CD4-positive, alpha-beta T cell treated with Interleukin-21 for 1 hour (primary cell): ENCODE data around the gene CCDC66.
A peak's percentile ranks its signal among the peaks of the same experiment; 100 is the strongest.
"Not testable (repeated sequence)": the region's sequence is repeated elsewhere in the genome, so short reads cannot be mapped to it uniquely, and the experiment has no call there.

ENCODE experiments used
- DNase-seq: peaks from one replicate; pipeline ENCODE4 v3.0.0-alpha.2; 2020

Gene CCDC66

GRCh38 chr3:56556908-56557830 lies at the start of gene CCDC66:
Gene CCDC66, plus strand, starts transcription at chr3:56557175. Its CDS starts 68 bp downstream, at chr3:56557243.
- peak; percentile 96 for DNase-seq

DNA sequence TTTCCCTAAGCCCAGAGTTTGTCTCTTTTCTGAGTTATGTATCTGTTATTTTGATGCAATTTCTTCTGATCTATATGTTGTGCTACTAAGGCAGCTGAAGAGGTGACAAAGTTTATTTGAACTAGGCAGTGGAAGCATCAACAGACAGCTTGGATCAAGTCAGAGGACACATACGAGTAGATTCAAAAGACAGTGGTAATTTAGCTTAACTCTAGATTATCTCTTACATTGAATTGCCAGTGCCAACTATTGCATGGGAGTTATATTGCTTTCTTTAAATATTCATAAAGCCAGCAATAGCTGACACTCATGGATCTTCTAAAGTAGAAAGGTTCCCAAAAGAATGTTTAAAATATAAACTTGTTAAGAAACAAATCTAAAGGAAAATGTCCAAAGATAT lies 37.3 kb upstream of the CCDC66 start:
- no peak for DNase-seq

- DNase-seq = no peak
Observed at GRCh38 chr3:56522374-56522773, 34.6 kb upstream of the CCDC66 start.

DNA sequence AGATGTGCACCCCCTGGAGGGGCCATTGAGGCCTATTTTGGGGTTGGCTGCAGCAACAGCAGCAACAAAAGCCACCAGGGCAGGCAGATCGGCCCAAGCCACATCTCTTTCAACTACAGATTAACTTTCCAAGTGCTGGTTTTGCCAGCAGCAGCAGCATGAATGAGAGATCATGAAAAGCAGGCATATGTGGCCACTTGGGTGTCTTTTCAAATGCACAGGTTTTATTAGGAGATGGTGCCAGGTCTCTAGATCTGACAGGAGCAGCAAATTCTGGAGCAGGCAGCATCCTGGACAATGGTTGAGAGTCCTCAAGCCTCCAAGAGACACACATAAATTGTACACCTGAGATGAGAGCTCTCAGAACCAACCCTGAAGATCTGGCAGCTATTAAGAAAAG lies 31.7 kb upstream of the CCDC66 start:
- no peak for DNase-seq

- DNase-seq = no peak
Observed at GRCh38 chr3:56536735-56537134, 20.2 kb upstream of the CCDC66 start.

DNA sequence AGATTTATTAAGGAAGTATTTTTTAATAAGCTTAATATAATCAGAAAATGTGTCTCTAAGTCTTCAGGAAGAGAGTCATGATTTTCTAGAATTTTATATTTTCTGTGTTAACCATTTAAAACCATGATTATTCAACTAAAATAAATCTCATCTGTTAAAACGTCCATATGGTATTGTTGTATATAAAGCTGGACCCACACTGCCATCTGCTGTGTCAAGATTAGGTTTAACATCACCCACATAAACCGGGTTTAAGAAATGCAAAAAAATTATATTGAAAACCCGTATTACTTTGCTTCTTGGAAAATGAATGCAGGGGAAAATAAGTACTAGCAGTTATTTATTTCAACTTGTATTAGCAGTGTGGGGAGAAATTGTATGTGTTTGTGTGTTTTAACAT lies 9.5 kb upstream of the CCDC66 start:
- no peak for DNase-seq

DNA sequence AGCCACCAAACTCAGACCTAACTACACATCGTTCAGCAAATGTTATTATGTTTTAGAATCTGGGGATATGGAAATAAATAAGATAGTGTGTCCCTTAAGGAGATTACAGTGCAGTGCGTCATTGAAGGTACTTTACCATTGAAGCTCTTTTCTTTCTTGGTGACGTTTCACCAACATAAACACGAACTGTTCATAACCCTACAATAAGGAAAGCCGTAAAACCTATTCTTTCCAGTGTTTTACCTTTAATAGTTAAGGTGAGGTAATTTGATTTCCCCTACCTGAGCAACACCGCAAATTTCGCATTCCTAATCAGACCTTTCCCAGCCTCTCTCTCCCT lies 826 bp downstream of the CCDC66 start:
- DNase-seq = no peak

GRCh38 chr3:56573501-56573900 lies 16.5 kb downstream of the CCDC66 start:
- no peak for DNase-seq

- DNase-seq = not testable (repeated sequence)
Observed at GRCh38 chr3:56581941-56582340, 25.0 kb downstream of the CCDC66 start.

GRCh38 chr3:56584275-56584674 lies 27.3 kb downstream of the CCDC66 start:
- DNase-seq = not testable (repeated sequence)

DNA sequence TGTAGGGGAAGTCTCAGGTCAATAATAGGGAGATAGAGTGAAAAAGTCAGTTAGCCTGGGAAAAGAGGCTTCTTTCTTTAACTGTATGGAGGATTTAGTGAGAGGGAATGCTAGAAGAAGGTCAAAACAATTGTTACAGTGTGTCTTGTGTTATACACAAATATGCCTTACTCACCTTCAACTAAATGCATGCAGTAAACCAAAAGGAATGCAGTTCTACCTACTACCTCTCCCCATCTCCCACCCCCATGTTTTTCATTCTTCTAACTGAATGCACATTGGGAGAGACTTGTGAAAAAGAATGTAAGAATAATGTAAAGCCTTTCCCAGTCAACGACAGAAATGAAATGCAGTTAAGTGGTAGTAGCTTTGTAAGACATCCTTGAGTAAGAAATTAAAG lies 33.8 kb downstream of the CCDC66 start:
- no peak for DNase-seq

DNA sequence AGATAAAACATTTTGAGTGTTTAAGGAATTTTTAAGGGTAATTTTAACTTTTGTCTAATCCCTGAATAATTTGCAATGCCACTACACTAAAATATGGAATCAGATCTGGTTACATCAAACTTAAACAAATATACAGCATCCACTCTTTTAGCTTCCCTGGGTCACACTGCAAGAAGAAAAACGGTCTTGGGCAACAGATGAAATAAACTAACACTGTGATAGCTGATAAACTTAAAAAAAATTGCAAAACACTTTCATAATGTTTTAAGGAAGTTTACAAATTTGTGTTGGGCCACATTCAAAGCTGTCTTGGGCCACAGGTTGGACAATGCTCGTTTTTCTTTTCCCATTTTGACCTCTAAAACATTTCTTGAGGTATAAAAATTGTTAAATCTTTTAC lies 34.3 kb downstream of the CCDC66 start:
- DNase-seq = no peak

DNA sequence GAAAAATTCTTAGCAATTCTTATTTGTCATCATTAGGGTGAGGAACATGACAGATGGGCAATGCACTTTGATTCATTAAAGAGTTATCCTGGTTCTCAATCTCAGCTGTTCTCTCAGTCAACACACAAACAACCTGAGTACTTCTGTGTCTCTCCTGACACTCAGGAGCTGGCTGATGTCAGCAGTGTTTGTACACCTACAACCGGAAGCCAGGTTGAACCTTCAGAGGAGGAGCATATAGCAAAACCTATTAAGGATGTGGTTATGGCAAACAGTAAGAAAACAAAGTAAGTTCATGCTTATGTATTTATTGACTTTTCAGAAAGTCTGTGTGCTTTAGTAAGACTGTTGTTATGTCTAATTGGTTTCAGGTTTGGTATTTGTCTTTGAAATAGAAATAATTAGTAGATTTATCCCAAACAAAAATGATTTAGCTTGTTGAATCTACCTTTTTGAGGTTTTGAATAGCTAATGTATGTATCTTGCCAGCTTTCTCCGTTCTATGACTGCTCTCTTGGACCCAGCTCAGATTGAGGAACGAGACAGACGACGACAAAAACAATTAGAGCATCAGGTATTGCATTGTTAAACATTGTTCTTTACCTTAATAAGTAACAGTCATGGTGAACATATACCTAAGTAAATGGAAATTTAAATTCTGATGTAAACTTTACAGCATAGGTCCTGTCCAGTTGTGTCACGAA lies 36.6 kb downstream of the CCDC66 start:
- peak; percentile 78 for DNase-seq

DNA sequence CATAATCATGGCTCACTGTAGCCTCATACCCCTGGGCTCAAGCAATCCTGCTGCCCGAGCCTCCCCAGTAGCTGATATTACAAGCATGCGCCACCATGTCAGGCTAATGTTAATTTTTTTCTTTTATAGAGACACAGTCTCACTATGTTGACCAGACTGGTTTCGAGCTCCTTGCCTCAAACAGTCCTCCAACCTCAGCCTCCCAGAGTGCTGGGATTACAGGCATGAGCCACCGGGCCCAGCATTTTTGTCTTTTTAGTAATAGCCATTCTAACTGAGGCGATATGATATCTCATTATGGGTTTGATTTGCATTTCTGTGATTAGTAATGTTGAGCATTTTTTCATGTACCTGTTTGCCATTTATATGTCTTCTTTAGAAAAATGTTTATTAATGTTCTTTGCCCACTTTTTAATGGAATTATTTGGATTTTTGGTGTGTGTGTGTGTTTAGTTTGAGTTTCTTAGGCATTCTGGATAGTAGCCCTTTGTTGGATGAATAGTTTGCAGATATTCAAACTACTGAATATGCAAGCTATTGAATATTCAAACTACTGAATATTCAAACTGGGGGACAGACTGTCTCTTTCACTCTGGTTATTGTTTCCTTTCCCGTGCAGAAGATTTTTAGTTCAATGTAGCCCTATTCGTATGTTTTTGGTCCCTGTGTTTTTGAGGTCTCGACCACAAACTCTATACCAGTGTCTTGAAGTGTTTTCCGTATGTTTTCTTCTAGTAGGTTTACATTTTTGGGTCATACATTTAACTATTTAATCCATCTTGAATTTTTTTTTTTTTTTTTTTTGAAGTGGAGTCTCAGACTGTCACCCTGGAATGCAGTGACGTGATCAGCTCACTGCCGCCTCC lies 39.2 kb downstream of the CCDC66 start:
- no peak for DNase-seq

GRCh38 chr3:56608479-56608878 lies 51.5 kb downstream of the CCDC66 start:
- peak; percentile 23 for DNase-seq

- no peak for DNase-seq
Observed at GRCh38 chr3:56610669-56611335, 53.8 kb downstream of the CCDC66 start.

DNA sequence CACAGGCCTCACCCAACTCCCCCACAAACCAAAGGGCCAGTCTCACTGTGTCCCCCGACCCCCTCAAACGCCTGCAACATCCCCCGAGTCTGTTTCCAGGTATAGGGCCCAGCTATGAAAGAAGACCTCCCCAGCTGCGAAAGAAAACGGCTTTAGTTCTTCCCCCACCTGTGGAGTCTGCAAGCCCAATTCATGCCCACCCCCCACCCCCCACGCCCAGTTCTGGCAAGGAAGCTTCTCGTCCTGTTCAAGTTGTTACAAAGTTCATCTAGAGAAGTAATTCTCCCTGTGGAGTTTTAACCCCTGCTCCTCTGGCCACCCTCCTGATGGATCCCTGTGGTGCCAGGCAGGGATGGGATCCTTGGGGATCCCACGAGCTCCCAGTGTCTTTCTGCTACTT lies 54.4 kb downstream of the CCDC66 start:
- DNase-seq = no peak

GRCh38 chr3:56612146-56612545 lies 55.2 kb downstream of the CCDC66 start:
- DNase-seq = peak; percentile 13

GRCh38 chr3:56613016-56613415 lies 56.0 kb downstream of the CCDC66 start:
- DNase-seq = no peak

DNA sequence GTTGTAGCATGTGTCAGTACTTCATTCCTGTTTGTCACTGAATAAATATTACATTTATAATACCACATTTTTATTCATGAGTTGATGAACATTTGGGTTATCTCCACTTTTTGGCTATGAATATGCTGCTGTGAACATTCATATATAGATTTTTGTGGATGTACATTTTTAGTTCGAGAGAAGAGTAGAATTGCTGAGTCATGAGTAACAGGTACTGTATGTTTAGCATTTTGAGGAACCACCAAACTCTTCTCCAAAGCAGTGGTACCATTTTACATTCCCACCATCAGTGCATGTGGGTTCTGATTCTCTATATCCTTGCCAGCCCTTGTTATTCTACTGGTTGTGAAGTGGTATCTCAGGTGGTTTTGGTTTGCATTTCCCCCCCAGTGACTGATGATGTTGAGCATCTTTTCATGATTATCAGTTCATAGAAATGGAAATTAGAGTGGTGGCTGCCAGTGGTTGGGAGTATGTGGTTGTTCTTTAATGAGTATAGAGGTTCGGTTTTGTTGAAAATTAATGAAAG lies 59.6 kb downstream of the CCDC66 start:
- DNase-seq = no peak

DNA sequence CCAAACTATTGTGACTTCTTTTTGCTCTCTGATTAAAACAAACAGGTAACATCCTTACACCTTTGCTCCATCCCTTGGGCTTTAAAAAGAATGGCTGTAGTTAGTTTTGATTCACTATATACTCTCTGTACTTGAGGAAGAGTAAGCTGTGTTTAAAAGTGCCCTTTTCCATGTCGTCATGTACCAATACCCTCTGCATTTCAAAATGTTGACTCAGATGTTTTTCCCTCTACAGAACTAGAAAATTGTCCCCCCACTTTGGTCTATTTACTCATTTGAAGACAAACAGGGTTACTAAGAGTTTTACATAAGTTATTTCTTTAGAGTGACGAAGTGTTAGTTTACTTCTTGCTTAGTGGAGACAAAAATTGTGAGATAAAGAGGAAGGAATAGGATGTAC lies 63.4 kb downstream of the CCDC66 start:
- DNase-seq = no peak

DNA sequence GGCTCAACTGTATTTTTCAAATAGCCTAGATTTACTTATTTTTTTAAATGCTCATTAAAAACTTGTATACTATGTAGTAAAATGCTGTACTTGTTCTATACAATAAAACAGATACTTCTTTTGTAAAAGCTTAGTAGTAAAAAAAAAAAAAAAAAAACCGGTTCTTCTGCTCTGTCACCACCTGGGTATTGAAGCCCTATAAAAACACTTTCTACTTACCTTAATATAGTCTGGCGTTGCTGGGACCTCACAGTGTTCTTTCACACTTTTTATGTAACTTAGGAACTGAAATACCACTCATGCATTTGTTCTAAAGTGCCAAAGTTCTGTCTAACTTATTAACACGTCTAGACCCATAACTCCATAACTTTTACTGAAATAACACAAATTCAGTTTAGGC lies 64.7 kb downstream of the CCDC66 start:
- DNase-seq = no peak

- DNase-seq = no peak
Observed at GRCh38 chr3:56622381-56622780, 65.4 kb downstream of the CCDC66 start.
